Measurements from ENCODE around the gene GLT1D1.

Gene GLT1D1

DNA sequence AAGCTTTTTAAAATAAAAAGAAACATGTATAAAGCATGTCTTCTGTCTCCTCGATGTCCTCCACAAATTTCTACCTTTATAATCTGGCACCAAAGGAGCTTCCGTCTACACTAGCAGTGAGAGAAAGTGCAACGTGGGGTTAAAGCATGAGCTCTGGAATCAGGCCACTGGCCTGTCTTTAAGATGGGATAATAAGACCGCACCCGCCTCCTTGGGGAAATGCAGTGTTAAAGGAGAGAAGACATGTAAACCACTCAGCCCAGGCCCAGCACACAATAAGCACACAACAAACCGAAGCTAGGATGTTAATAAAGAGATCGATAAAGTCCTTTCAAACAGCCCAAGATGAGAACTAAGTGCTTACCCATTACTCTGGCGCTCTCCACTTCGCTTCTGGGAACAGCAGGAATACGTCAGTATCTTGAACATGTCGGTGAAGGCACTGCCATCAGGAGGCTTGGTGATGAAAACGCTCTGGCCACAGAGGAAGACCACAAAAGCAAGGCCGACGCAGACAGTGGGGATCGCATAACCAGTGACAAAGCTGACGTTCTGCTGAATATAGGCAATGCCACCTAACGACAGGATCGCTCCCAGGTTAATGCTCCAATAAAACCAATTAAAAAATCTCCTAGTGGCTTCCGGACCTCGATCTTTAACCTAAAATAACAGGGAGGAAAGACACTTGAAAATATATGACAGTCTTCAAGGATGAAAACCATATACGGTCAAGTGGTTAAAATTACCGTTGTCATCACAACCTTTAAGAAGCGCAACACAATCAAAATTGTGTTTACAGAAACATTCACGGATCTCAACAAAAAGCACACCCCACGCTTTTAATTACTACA lies 38.6 kb upstream of the GLT1D1 start:
- Histone ChIP-seq H3K4me3 (ENCODE audit: low read depth in 1 of 2, low read length in 2 of 2) (no peak overlapping the region), H3K36me3 (ENCODE audit: insufficient read depth, low read length) (peaks cover 5% of the 10 kb centered on the region), H3K27ac (ENCODE audit: low read depth, low read length) (no peak overlapping the region), H3K27me3 (ENCODE audit: control insufficient read depth in 1 of 2, insufficient read depth in 2 of 2, low read length in 2 of 2) (no peaks in the 10 kb centered on the region), H3K9me3 (ENCODE audit: low read length) (no peaks in the 10 kb centered on the region), H3K9ac (ENCODE audit: low read length) (no peak overlapping the region), H3K4me1 (ENCODE audit: insufficient read depth, low read length) (peaks cover 80% of the 10 kb centered on the region)

DNA sequence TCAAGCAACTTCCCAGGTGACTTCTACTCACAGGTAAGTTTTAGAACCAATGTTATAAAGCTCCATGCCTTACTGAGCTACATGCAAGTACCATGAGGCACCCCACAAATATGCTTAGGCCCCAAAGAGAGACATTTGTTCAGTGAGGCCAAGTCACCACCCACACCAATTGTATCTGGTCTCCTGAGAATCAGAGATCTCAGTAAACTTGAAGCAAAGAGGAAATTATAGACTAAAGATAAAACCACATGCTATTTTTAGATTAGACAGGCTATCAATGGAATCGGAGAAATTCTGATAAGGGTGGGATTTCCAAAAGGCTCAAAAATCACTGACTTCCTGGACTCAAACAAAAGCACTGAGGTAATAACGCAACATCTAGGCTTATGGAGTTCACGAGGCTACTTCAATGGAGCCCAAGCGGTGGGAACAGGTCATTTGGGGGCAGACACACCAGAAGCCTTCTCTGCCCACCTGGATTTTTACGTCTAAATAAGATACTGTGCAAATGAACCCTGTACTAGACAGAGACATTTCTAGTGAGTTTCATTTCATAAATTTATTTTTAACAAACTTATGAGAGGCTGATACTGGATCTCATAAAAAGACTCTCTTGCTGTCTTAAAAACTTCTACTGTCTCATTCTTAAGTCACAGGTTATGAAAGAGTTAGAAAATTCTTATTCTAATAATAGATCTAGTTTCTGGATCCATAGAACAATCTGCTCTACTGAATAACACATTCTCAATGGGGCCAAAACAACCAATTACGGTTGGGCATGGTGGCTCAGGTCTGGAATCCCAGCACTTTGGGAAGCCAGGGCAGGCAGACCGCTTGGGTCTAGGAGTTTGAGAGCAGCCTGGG lies 37.3 kb upstream of the GLT1D1 start:
- H3K9ac ChIP-seq (ENCODE audit: low read length): no peak overlapping the region
- H3K4me3 ChIP-seq (ENCODE audit: low read depth in 1 of 2, low read length in 2 of 2): no peak overlapping the region
- H3K27me3 ChIP-seq (ENCODE audit: control insufficient read depth in 1 of 2, insufficient read depth in 2 of 2, low read length in 2 of 2): no peaks in the 10 kb centered on the region
- H3K4me1 ChIP-seq (ENCODE audit: insufficient read depth, low read length): peaks cover 79% of the 10 kb centered on the region
- H3K36me3 ChIP-seq (ENCODE audit: insufficient read depth, low read length): peaks cover 5% of the 10 kb centered on the region
- H3K27ac ChIP-seq (ENCODE audit: low read depth, low read length): no peak overlapping the region
- no peaks in the 10 kb centered on the region for H3K9me3 ChIP-seq (ENCODE audit: low read length)

DNA sequence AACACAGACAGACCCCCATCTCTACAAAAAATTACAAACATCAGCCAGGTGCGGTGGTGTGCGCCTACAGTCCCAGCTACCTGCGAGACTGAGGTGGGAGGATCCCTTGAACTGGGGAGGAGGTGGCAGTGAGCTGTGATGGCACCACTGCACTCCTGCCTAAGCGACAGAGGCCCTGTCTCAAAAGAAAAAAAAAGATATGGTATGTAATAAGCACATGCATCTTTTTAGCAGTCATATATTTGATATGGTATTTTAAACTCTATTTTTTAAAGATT lies 36.7 kb upstream of the GLT1D1 start:
- no peak overlapping the region for H3K27ac ChIP-seq (ENCODE audit: low read depth, low read length)
- H3K9me3 ChIP-seq (ENCODE audit: low read length): no peaks in the 10 kb centered on the region
- H3K4me3 ChIP-seq (ENCODE audit: low read depth in 1 of 2, low read length in 2 of 2): no peak overlapping the region
- no peak overlapping the region for H3K9ac ChIP-seq (ENCODE audit: low read length)
- peaks cover 5% of the 10 kb centered on the region for H3K36me3 ChIP-seq (ENCODE audit: insufficient read depth, low read length)
- H3K27me3 ChIP-seq (ENCODE audit: control insufficient read depth in 1 of 2, insufficient read depth in 2 of 2, low read length in 2 of 2): no peaks in the 10 kb centered on the region
- peaks cover 79% of the 10 kb centered on the region for H3K4me1 ChIP-seq (ENCODE audit: insufficient read depth, low read length)

DNA sequence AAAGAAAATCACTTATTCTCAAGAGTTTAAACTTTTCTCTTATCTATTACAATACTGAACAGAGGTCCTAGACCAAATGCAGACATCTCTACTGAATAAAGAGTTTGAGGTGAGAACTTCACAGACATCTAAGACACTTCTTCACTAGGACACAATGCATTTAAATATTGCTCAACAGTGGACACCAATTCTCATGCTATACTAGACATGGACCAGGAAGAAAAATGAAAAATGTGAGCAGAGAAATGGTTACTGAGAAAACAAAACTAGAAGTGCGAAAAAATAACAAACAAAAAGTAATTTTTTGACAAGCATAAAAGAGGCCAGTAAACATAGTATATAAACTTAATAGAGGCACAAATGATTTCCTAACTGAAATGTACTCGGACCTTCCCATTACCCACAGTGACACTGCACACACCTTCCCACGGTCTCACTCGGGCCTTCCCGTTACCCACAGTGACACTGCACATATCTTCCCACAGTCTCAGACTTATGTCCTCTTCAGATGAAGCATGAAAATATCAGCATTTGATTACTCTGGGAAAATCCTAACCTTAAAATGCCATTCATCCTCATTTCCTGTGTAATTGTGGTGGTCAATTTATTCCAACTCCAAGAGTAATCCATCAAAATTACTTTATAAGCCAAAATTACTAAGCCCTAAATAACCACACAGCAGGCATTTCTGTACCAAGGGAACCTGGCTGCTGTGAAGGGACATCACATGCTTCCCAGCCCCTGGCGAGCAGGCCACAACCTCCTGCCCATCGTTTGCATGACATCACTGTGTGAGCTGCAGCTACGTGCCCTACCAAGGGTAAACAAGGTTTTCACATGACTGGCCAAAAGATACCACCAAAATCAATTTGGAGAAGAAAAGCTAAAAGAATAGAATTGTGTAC lies 35.9 kb upstream of the GLT1D1 start:
- Histone ChIP-seq H3K4me3 (ENCODE audit: low read depth in 1 of 2, low read length in 2 of 2) (no peak overlapping the region), H3K27me3 (ENCODE audit: control insufficient read depth in 1 of 2, insufficient read depth in 2 of 2, low read length in 2 of 2) (no peaks in the 10 kb centered on the region), H3K27ac (ENCODE audit: low read depth, low read length) (peak overlapping the region; percentile 67), H3K9me3 (ENCODE audit: low read length) (no peaks in the 10 kb centered on the region), H3K9ac (ENCODE audit: low read length) (no peak overlapping the region), H3K4me1 (ENCODE audit: insufficient read depth, low read length) (peaks cover 82% of the 10 kb centered on the region), H3K36me3 (ENCODE audit: insufficient read depth, low read length) (peaks cover 5% of the 10 kb centered on the region)

DNA sequence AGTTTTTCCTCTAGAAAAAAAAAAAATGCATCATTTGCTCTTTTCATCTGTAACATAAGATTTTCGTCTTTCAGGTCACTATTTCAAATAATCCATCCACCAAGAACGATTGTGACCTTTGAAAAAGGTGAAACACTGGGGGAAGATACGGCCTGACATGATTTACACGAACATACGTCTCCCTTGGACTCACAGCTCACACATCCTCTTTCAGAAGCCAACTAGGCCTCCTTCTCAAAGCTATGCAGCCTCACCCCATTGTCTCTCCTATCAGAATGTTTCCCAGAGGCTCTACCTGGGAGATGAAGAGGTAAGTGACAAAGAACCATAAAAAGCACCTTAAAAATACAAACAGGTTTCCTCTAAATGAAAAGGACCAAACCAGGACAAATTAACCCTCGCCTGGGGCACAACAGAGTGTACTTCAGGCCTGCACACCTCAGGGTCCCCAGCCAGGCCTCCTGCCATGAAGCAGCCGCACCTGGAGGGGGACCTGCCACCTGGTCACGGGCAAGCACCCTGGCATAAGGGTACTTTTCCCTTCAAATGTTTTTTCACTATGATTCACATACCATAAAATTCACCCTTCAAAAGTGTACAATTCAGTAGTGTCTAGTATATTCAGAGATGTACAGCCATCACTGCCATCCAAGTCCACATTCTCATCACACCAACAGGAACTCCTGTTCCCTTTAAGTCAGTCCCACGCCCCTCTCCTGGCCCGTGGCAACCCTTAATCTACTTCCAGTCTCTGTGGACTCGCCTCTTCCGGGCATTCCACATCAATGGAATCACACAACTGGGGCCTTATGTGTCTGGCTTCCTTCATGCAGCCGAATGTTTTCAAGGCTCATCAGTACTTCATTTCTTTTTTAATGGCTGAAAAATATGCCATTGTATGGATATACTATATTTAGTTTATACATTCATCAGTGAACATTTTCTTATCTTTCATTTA lies 34.9 kb upstream of the GLT1D1 start:
- peaks cover 78% of the 10 kb centered on the region for H3K4me1 ChIP-seq (ENCODE audit: insufficient read depth, low read length)
- peaks cover 5% of the 10 kb centered on the region for H3K36me3 ChIP-seq (ENCODE audit: insufficient read depth, low read length)
- no peak overlapping the region for H3K4me3 ChIP-seq (ENCODE audit: low read depth in 1 of 2, low read length in 2 of 2)
- H3K9ac ChIP-seq (ENCODE audit: low read length): peak overlapping the region; percentile 2
- peak overlapping the region; percentile 67 for H3K27ac ChIP-seq (ENCODE audit: low read depth, low read length)
- H3K9me3 ChIP-seq (ENCODE audit: low read length): no peaks in the 10 kb centered on the region
- no peaks in the 10 kb centered on the region for H3K27me3 ChIP-seq (ENCODE audit: control insufficient read depth in 1 of 2, insufficient read depth in 2 of 2, low read length in 2 of 2)

DNA sequence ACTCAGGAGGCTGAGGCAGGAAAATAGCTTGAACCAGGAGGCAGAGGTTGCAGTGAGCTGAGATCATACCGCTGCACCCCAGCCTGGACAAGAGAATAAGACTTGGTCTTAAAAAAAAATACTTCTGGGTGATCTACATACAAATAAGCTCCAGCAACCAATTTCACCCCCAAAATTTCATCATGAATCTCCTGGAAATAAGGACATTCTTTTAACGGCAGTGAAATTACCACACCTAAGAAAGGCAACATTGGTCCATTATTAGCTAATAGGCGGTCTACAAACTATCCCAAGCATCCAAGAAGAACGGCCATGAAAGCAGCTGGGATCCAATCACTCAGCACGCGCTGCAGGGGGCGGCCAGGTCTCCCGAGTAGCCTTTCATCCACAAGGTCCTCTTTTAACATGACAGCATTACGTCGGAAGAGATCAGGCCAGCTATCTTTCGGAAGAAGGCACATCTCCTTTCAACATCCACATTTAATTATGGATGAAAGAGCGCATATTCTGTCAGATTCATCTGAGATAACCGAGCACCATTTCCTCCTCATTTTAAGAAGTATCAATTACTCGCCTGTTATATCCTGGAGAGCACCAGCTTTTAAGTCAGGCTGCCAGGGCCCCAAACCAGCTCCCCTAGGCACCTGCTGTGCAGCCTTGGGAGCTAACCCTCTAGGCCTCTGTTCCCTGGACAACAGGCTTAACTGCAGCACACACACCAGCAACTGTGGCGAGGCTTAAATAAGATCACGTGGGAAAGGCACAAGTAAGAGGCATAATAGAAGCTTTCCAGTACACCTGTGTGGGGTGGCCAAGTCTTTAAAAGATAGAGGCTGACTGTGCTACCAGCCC lies 33.8 kb upstream of the GLT1D1 start:
- Histone ChIP-seq H3K9ac (ENCODE audit: low read length) (no peak overlapping the region), H3K36me3 (ENCODE audit: insufficient read depth, low read length) (peaks cover under 1% of the 10 kb centered on the region), H3K27ac (ENCODE audit: low read depth, low read length) (no peak overlapping the region), H3K4me1 (ENCODE audit: insufficient read depth, low read length) (peaks cover 71% of the 10 kb centered on the region), H3K4me3 (ENCODE audit: low read depth in 1 of 2, low read length in 2 of 2) (no peak overlapping the region), H3K27me3 (ENCODE audit: control insufficient read depth in 1 of 2, insufficient read depth in 2 of 2, low read length in 2 of 2) (no peaks in the 10 kb centered on the region), H3K9me3 (ENCODE audit: low read length) (no peaks in the 10 kb centered on the region)

DNA sequence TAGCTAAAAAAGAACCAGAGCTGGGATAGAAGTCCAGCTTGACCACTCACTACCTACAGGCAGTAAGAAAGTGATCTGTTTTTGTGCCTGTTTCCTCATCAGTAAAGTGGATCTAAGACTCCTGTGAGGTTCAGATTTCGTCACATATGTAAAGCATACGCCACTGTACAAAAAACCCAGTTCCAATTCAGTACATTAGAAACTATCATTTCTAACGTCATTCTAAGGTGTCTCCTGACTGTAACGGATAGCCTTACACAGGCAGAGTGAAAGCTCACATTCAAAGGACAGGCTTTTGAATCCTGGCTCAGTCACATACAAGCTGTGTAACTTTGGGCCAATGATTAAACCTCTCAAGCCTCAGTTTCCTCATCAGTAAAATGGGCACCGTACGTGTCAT lies 33.0 kb upstream of the GLT1D1 start:
- no peaks in the 10 kb centered on the region for H3K27me3 ChIP-seq (ENCODE audit: control insufficient read depth in 1 of 2, insufficient read depth in 2 of 2, low read length in 2 of 2)

DNA sequence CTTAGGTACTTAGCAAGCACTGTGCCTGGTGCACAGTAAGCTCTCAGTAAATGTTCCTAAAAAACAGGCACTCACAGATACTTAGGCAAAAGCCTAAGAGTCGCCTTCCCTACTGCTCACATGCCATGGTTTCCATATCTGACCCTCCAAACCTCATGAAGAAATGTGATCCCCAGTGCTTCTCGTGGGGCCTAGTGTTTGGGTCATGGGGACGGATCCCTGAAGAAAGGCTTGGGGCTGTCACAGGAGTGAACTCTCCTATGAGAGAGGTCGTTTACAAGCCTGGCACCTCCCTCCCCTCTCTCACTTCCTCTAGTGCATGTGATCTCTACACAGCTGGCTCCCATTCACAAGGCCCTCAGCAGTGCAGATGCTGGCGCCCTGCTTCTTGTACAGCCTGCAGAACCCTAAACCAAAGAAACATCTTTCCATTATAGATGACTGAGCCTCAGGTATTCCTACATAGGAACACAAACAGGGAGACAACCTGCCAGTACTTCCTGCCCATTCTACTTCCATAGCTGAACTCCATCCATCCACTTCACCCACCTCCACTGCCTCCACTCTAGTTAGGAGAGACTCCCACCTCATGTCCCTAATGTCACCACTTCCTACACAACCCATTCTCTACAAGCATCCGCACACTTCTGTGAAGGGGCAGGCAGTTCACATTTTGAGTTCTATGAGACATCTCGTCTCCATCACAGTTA lies 32.4 kb upstream of the GLT1D1 start:
- Histone ChIP-seq H3K27me3 (ENCODE audit: control insufficient read depth in 1 of 2, insufficient read depth in 2 of 2, low read length in 2 of 2) (no peaks in the 10 kb centered on the region), H3K9ac (ENCODE audit: low read length) (no peak overlapping the region), H3K4me1 (ENCODE audit: insufficient read depth, low read length) (peaks cover 69% of the 10 kb centered on the region), H3K27ac (ENCODE audit: low read depth, low read length) (no peak overlapping the region), H3K4me3 (ENCODE audit: low read depth in 1 of 2, low read length in 2 of 2) (no peak overlapping the region), H3K9me3 (ENCODE audit: low read length) (no peaks in the 10 kb centered on the region), H3K36me3 (ENCODE audit: insufficient read depth, low read length) (no peaks in the 10 kb centered on the region)

More for the DNA sequence above, 33.0 kb upstream of the GLT1D1 start:
- Histone ChIP-seq H3K4me3 (ENCODE audit: low read depth in 1 of 2, low read length in 2 of 2) (no peak overlapping the region), H3K9ac (ENCODE audit: low read length) (no peak overlapping the region), H3K4me1 (ENCODE audit: insufficient read depth, low read length) (peaks cover 73% of the 10 kb centered on the region), H3K9me3 (ENCODE audit: low read length) (no peaks in the 10 kb centered on the region), H3K36me3 (ENCODE audit: insufficient read depth, low read length) (no peaks in the 10 kb centered on the region), H3K27ac (ENCODE audit: low read depth, low read length) (no peak overlapping the region)

DNA sequence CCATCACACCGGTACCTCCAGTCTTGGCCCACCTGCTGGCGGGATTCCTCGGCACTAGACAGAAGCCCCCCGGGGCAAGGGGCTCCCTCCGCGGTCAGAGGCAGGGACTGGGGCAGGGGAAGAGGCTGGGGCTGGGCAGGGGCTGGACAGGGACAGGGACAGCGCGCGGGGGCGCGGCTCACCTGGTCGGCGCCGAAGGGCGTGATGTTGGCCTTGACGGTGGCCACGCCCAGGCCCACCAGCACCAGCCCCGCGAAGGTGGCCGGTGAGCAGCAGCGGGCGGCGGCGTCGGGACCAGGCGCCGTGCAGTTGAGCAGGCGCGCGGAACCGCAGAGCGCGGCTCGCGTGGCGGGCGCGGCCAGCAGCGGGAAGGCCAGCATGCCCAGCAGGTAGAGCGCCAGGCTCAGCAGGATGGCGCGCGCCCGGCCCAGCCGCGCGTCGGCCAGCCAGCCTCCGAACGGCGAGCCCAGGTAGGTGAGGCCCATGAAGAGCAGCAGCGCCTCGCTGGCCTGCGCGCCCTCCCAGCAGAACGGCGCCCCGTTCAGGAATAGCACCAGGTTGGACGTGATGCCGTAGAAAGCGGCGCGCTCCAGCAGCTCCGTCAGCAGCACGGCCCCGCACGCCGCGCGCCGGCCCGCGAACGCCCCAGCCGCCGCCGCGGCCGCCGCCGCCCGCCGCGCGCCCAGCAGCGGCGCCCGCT lies 29.9 kb upstream of the GLT1D1 start:
- Histone ChIP-seq H3K27me3 (ENCODE audit: control insufficient read depth in 1 of 2, insufficient read depth in 2 of 2, low read length in 2 of 2) (no peaks in the 10 kb centered on the region), H3K9me3 (ENCODE audit: low read length) (no peaks in the 10 kb centered on the region), H3K4me3 (ENCODE audit: low read depth in 1 of 2, low read length in 2 of 2) (peak overlapping the region; percentile 73 to 92), H3K27ac (ENCODE audit: low read depth, low read length) (peak overlapping the region; percentile 60), H3K36me3 (ENCODE audit: insufficient read depth, low read length) (no peaks in the 10 kb centered on the region), H3K4me1 (ENCODE audit: insufficient read depth, low read length) (peaks cover 48% of the 10 kb centered on the region), H3K9ac (ENCODE audit: low read length) (peak overlapping the region; percentile 65)

All from muscle layer of colon (tissue), 2 donors.